Panc1 (cell line): ENCODE results near the gene SUGCT.

Source experiments
- SIN3A ChIP-seq: IDR thresholded peaks from 2 replicates; pipeline ENCODE4 v1.6.1; 2012; ENCODE audit warnings: low read depth, mild to moderate bottlenecking, low read length, moderate library complexity, borderline replicate concordance; ENCODE audit not compliant: insufficient read depth
- TF ChIP-seq, protein P1 (sequence below): fragments of 450-650 bp; IDR thresholded peaks from 2 replicates; pipeline ENCODE4 v1.5.1; 2017; ENCODE audit warnings: mild to moderate bottlenecking

DNA sequence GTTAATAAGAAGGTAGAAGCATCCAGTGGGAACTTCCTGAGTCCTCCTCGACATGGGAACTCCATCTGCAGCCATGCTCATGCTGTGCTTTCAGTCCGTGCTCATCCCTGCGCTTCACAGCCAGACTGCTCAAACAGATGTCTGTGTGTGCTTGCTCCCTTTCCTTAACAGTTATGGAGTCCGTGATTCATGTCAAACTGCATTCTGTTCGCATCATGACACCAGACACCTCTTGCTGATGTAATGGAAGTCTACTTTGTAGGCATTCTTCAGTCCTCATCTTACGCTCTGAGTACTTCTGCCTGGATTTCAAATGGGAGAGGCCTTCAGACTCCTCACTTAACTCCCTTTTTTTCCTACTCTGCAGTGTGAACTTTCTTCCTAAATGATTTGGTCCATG, 304.9 kb downstream of the SUGCT start:
- TF ChIP-seq, protein P1, sequence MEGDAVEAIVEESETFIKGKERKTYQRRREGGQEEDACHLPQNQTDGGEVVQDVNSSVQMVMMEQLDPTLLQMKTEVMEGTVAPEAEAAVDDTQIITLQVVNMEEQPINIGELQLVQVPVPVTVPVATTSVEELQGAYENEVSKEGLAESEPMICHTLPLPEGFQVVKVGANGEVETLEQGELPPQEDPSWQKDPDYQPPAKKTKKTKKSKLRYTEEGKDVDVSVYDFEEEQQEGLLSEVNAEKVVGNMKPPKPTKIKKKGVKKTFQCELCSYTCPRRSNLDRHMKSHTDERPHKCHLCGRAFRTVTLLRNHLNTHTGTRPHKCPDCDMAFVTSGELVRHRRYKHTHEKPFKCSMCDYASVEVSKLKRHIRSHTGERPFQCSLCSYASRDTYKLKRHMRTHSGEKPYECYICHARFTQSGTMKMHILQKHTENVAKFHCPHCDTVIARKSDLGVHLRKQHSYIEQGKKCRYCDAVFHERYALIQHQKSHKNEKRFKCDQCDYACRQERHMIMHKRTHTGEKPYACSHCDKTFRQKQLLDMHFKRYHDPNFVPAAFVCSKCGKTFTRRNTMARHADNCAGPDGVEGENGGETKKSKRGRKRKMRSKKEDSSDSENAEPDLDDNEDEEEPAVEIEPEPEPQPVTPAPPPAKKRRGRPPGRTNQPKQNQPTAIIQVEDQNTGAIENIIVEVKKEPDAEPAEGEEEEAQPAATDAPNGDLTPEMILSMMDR: no peak
- TF ChIP-seq SIN3A: no peak
